Left ventricle myocardium inferior (tissue), 1 donor: ENCODE measurements around the gene OGDH. TPM values are rescaled to one million over a fixed set of nuclear protein-coding genes. Genes with fewer than 3 reads are reported as not detected.
"Not testable (repeated sequence)": the region's sequence is repeated elsewhere in the genome, so short reads cannot be mapped to it uniquely, and the experiment has no call there.

Source experiments
- DNase-seq: peaks from one replicate; pipeline ENCODE4 v3.0.0-alpha.2; 2020
- H3K27ac ChIP-seq: fragments of 200-600 bp; replicated peaks from 2 replicates; pipeline ENCODE4 v1.8.0; 2021
- H3K27me3 ChIP-seq: fragments of 200-600 bp; 2 replicates; pipeline ENCODE4 v1.8.0; 2021; ENCODE audit warnings: low read depth
- H3K36me3 ChIP-seq: fragments of 200-600 bp; 2 replicates; pipeline ENCODE4 v1.8.0; 2021
- H3K4me1 ChIP-seq: fragments of 200-600 bp; 2 replicates; pipeline ENCODE4 v1.8.0; 2021
- H3K4me3 ChIP-seq: fragments of 200-600 bp; 2 replicates; pipeline ENCODE4 v1.8.0; 2021; ENCODE audit warnings: mild to moderate bottlenecking, moderate library complexity
- H3K9me3 ChIP-seq: fragments of 200-600 bp; replicated peaks from 2 replicates; pipeline ENCODE4 v1.8.0; 2021
- intact Hi-C: fragments of 100-400 bp; cut with micrococcal nuclease; formaldehyde crosslinking; loops from one replicate; pipeline ENCODE4 v1.11.0; 2022
- total RNA-seq: library from RNA; stranded (reverse); fragmentation: NEBNext Ultra II Directional; extraction: Animal tissue kit (Norgen Biotek cat#: 25700); gene quantifications from one replicate; pipeline ENCODE4 v1.2.1, GENCODE V29; 2021
- TF ChIP-seq, protein P1 (sequence below): fragments of 200-600 bp; IDR thresholded peaks from 2 replicates; pipeline ENCODE4 v1.8.0; 2021; ENCODE audit warnings: antibody characterized with exemption, mild to moderate bottlenecking, borderline replicate concordance
- donor health status: DM: no; HTN: yes; CAD: no; lungs with severe emphysema.

The OGDH gene
- total RNA-seq, 1 donor from 2014 or later, result 677 TPM

DNA sequence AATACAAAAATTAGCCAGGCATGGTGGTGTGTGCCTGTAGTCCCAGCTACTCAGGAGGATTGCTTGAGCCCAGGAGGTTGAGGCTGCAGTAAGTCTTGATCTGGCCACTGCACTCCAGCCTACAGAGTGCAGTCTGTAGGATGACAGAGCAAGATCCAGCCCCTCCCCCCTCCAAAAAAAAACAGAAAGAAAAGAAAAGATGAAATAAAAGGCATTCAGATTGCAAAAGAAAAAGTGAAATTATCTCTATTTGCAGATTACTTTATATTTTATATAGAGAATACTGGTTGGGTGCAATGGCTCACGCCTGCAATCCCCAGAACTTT is 121.5 kb downstream of the OGDH start:
- Histone ChIP-seq H3K36me3 (no peaks in the 10 kb centered on the region), H3K27ac (no peak overlapping the region), H3K27me3 (no peaks in the 10 kb centered on the region), H3K4me3 (no peak overlapping the region), H3K4me1 (peaks cover 5% of the 10 kb centered on the region), H3K9me3 (no peaks in the 10 kb centered on the region)
- TF ChIP-seq, protein P1, sequence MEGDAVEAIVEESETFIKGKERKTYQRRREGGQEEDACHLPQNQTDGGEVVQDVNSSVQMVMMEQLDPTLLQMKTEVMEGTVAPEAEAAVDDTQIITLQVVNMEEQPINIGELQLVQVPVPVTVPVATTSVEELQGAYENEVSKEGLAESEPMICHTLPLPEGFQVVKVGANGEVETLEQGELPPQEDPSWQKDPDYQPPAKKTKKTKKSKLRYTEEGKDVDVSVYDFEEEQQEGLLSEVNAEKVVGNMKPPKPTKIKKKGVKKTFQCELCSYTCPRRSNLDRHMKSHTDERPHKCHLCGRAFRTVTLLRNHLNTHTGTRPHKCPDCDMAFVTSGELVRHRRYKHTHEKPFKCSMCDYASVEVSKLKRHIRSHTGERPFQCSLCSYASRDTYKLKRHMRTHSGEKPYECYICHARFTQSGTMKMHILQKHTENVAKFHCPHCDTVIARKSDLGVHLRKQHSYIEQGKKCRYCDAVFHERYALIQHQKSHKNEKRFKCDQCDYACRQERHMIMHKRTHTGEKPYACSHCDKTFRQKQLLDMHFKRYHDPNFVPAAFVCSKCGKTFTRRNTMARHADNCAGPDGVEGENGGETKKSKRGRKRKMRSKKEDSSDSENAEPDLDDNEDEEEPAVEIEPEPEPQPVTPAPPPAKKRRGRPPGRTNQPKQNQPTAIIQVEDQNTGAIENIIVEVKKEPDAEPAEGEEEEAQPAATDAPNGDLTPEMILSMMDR, result no peak
- intact Hi-C loops, result no loop called here
- DNase-seq, result no peak

DNA sequence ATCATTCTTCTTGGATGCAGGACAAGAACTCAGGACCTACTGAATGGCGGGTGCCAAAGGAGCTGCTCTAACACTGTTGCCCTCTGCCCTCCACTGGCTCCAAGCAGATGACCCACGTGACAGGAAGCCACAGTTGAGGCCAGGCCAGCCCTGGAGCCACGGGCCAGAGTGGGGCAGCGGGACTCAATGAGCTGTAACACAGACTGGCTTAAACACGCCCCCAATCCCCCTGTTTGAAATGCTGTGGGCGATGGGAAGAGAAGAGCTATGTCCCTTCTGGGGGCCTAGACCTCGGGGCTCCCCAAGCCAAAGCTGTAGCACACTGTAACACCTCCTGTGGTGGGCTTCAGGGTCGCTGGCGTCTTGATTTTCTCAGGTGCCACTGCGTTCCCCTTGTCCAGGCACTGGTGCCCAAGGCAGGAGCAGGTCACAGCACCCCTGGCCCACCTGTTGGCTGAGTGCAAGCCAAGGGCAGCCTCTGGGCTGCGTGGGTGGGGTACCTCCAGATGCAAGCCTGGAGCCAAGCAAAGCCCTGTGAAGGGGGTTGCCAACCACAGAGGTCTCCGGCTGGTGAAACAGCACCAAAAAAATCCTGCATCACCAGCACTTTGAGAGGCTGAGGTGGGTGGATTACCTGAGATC is 123.6 kb downstream of the OGDH start:
- no peak for DNase-seq
- H3K27ac ChIP-seq, result no peak overlapping the region
- H3K4me3 ChIP-seq, result no peak overlapping the region
- TF ChIP-seq, protein P1, result no peak
- peaks cover 5% of the 10 kb centered on the region for H3K4me1 ChIP-seq
- intact Hi-C loops, result no loop called here
- H3K9me3 ChIP-seq, result no peaks in the 10 kb centered on the region
- H3K27me3 ChIP-seq, result no peaks in the 10 kb centered on the region
- H3K36me3 ChIP-seq, result no peaks in the 10 kb centered on the region

DNA sequence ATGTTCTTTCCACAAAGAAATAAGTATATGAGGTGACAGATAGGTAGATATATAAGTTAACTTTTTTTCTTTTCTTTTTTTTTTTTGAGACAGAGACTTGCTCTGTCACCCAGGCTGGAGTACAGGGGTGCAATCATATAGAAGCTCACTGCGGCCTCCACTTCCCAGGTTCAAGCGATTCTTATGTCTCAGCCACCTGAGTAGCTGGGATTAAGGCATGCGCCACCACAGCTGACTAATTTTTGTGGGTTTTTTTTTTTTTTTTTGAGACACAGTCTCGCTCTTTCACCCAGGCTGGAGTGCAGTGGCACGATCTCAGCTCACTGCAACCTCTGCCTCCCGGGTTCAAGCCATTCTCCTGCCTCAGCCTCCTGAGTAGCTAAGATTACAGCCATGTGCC is 126.5 kb downstream of the OGDH start:
- H3K27ac ChIP-seq, H3K27me3 ChIP-seq, H3K9me3 ChIP-seq, intact Hi-C loops, H3K4me3 ChIP-seq, H3K4me1 ChIP-seq, H3K36me3 ChIP-seq, DNase-seq: not testable (repeated sequence)

DNA sequence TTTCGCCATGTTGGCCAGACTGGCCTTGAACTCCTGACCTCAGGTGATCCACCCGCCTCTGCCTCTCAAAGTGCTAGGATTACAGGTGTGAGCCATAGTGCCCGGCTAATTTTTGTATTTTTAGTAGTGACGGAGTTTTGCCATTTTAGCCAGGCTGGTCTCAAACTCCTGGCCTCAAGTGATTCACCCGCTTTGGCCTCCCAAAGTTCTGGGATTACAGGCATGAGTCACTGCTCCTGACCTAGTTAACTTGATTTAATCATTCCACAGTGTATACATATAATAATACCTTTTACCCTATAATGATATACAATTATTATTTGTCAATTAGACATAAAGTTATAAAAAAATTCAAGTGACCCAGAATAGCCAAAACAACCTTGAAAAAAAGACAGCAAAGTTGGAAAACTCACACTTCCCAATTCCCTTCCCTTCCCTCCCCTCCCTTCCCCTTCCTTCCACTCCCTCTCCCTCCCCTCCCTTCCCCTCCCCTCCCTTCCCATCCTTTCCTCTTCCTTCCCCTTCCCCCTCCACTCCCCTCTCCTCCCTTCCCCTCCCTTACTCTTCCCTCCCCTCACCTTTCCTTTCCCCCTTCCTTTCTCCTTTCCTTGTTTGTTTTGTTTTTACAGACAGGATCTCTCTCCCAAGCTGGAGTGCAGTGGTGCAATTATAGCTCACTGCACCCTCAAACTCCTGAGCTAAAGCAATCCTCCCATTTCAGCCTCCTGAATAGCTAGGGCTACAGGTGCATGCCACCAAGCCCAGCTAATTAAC is 127.5 kb downstream of the OGDH start:
- Histone ChIP-seq H3K4me3 (no peak overlapping the region), H3K36me3 (no peaks in the 10 kb centered on the region), H3K27me3 (no peaks in the 10 kb centered on the region), H3K4me1 (no peaks in the 10 kb centered on the region), H3K27ac (no peak overlapping the region), H3K9me3 (no peaks in the 10 kb centered on the region)
- TF ChIP-seq, protein P1, result no peak
- intact Hi-C loops, result no loop called here
- DNase-seq, result no peak

DNA sequence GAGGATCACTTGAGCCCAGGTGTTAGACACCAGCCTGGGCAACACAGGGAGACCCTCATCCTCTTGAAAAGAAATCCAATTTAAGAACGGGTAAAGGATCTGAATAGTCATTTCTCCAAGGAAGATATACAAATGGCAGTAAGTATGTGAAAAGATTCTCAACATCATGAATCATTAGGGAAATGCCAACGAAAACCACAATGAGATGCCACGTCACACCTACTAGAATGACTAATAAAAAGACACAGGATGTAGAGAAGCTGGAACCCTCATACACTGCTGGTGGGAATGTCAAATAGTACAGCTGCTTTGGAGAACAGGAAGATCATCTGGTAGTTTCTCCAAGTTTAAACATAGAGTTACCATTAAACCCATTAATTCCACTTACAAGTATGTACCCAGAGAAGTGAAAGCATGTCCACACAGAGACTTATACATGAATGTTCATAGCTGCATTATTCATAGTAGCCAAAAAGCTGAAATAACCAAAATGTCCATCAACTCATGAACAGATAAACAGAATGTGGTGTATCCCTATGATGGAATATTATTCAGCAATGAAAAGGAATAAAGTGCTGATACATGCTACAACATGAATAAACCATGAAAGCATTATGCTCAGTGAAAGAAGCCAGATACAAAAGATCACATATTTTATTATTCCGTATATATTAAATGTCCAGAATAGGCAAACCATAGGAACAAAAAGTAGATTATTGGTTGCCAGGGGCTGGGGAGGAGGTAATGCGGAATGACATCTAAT is 129.2 kb downstream of the OGDH start:
- Histone ChIP-seq H3K4me3 (no peak overlapping the region), H3K9me3 (no peaks in the 10 kb centered on the region), H3K27me3 (no peaks in the 10 kb centered on the region), H3K36me3 (no peaks in the 10 kb centered on the region), H3K4me1 (no peaks in the 10 kb centered on the region), H3K27ac (no peak overlapping the region)
- intact Hi-C loops, result no loop called here
- no peak for DNase-seq
- TF ChIP-seq, protein P1, result no peak

DNA sequence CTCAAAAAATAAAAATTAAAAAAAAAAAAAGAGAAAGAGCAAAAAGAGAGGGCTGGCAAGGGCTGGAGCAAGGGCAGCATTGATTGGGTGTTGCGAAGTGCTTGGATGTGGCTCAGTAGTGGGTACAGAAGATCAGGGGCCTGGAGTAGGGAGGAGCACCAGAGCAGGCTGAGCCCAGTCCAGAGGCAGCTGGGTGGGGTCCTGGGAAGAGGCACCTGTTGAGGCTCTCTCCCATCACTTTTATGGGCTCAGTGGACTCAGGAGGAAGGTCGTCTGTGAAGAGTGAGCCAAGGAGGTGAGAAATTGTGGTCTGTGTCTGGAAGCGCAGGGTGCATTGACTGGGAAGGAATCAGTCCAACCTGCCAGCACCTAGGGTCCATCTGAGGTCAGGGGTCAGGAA is 130.5 kb downstream of the OGDH start:
- Histone ChIP-seq H3K9me3 (no peaks in the 10 kb centered on the region), H3K4me1 (no peaks in the 10 kb centered on the region), H3K27ac (no peak overlapping the region), H3K27me3 (no peaks in the 10 kb centered on the region), H3K36me3 (no peaks in the 10 kb centered on the region), H3K4me3 (no peak overlapping the region)
- no peak for DNase-seq
- intact Hi-C loops, result no loop called here
- TF ChIP-seq, protein P1, result no peak
